GM04504 (cell line): Measurements from ENCODE around the gene CALML4.

ENCODE experiments used
- DNase-seq: peaks from one replicate; pipeline ENCODE4 v3.0.0-alpha.2; 2012; ENCODE audit warnings: low read depth

CALML4 gene

GRCh38 chr15:68143785-68144184 is 61.3 kb downstream of the CALML4 start:
- DNase-seq: no peak

GRCh38 chr15:68143129-68143528 is 62.0 kb downstream of the CALML4 start:
- no peak for DNase-seq
